ENCODE results near the gene WWC2.

WWC2 gene

DNA sequence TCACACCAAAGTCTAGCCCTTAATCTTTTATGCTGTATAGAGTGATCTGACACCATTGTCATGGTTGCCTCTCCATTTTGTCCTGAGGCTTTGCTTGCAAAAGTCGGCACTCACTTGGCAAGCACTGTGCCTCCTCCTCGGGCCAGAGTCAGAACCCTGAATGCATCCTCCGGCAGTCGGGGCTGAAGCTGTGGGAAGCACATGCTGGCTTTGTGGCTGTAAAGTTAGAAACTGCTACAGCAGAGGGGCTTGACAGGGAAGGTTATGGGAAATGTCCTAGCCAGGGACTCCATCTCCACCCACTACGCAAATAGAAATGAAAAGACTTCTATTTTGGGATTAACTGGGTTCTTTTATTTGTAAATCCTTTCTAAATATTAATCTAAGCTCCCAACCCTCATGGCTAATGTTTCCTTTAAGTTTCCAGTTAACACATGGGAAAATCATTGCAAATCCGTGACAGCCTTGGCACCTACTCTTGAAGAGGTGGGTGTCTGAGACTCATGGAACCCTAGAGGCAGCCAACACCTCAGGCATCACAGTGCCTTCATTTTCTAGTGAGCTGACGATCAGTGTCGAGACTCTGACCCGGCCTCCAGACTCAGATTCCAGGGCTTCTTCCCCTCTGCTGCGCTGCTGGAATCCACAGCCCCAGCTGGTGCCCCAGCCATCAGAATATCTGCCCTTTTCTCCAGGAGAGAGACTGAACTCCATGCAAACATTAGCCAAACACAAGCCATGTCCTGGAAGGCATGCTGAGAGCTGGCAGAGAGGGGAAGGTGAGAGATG is 231.1 kb downstream of the WWC2 start:
- DNase-seq (ENCODE audit: low spot score): no peak

DNA sequence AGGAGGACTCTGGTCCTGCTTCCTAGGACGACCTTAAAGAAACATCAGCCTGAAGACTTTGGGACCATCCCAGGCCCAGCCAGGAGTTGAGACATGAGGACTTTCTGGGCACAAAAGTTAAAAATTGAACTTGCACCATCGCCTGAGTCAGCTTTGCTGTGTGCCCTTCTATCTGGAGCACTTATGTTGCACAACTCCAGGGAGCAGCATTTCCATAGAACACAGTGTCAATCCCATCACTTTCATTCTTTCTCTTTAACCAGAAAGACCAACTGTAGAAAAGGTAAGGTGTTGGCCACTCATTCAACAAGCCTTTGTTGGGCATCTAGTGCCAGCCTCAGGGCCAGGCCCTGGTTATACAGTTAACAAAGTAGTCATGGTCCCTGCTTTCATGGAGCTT is 231.8 kb downstream of the WWC2 start:
- DNase-seq (ENCODE audit: low spot score): no peak

DNA sequence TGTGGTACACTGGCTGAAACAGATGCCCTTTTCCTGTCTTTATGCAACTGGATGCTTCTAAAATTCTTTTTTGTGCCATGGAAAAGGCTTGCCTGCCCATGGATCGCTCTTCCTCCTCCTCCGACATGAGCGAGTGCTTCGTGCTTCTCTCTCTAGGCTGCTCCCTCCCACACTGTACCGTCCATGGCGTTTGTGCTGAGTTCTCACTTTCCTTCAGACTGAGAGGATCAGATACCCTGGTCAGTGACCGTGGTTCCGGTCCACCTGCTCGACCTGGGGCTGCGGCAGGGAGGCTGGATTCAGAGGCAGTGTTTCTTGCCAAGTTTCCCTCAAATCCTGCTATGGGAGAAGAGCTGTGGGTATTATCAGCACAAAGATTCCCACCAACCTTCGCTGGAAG is 233.4 kb downstream of the WWC2 start:
- no peak for DNase-seq (ENCODE audit: low spot score)

DNA sequence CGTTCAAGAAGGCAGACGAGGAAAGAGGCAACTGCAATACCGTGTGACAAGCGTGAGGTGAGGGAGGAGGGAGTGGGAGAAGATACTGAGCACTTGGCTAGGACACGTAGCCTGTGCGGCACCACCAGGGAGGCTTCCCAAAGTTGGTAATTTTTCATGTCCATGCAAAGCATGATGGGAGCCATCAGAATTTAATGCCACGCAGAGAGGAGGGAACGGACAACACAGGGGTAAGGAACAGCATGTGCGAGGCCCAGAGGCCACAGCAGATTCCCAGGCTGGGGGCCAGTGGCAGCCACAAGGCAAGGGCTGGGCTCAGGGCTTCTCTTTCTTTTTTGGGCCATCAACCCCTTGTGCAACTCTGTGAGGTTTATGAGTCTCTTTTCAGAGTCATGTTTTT is 234.1 kb downstream of the WWC2 start:
- no peak for DNase-seq (ENCODE audit: low spot score)

DNA sequence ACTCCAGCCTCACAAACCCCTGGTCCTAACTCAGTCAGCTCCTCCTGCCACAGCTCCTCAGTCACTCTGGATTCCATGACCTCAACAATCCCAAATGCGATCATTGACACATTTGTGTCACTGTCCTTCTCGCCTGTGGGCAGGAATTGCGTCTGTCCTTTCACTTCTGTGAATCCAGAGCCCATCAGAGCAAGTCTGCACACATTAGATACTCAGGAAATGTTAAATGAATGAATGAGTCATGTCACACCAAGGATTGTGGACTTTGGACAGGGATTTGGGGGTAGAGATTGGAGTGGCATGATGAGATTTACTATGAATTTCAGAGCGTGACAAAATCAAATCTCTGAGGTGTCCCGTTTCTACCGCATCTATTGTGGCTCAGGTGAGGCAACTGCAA is 234.9 kb downstream of the WWC2 start:
- DNase-seq (ENCODE audit: low spot score): no peak

DNA sequence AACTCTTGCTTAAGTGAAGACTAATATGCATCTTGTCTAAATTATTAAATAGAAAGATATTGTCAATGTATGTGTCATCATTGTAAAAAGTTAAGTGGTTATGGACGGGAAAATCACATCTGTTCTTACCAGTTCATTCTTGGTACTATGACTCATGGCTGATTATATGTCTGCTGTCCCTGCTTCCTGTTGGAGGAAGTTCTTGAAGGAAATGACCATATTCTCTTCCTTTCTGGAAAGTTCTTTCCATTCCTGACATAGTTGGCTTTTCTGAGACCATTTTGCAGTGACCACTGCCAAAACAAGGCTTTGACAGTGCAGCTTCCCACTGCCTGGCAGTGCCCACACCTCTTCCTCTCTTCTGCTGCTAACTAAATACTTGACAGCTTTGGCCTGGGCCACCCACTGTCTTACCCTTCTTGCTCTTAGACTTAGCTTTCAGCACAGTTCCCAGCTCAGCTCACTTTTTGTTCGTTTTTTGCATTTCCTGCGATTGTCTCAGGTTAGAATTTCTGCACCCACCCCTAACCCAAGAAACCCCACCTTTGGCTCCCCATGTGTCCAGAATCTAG is 236.4 kb downstream of the WWC2 start:
- no peak for DNase-seq (ENCODE audit: low spot score)

DNA sequence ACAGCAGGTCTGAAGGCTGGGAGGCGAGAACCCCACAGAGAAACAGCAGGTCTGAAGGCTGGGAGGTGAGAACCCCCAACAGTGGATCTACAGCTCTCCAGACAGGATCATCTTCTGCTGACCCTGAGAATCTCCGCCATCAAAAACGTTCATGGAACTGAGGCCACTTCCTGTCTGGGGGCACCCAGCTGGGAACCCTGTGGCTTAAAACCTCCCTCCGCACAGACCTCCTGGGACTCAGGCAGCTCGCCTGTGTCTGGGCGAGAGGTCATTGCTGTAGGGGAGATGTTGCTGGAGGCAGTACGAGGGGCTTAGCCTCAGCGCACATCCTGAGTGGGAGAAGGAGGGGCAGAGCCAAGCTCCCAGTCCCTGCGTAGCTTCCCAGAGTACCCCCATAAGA is 238.3 kb downstream of the WWC2 start:
- no peak for DNase-seq (ENCODE audit: low spot score)

DNA sequence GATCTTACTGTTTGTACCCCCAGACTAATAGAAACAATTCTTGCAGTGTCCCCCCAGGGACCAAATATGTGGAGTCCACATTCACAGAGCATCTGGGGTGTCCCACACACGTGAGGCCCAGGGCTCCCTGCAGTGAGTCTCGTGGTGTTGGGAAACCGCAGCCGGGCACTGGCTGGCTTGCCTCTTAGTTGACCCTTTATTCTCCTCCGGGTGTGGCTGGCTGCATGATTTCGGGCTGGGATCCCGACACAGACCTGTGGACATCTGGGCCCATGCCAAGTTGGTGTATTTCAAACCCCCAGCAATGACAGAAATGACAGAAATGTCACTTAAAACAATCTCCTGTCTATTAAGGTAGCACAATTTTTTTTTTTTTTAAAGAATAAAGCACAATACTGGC is 238.8 kb downstream of the WWC2 start:
- DNase-seq (ENCODE audit: low spot score): no peak

DNA sequence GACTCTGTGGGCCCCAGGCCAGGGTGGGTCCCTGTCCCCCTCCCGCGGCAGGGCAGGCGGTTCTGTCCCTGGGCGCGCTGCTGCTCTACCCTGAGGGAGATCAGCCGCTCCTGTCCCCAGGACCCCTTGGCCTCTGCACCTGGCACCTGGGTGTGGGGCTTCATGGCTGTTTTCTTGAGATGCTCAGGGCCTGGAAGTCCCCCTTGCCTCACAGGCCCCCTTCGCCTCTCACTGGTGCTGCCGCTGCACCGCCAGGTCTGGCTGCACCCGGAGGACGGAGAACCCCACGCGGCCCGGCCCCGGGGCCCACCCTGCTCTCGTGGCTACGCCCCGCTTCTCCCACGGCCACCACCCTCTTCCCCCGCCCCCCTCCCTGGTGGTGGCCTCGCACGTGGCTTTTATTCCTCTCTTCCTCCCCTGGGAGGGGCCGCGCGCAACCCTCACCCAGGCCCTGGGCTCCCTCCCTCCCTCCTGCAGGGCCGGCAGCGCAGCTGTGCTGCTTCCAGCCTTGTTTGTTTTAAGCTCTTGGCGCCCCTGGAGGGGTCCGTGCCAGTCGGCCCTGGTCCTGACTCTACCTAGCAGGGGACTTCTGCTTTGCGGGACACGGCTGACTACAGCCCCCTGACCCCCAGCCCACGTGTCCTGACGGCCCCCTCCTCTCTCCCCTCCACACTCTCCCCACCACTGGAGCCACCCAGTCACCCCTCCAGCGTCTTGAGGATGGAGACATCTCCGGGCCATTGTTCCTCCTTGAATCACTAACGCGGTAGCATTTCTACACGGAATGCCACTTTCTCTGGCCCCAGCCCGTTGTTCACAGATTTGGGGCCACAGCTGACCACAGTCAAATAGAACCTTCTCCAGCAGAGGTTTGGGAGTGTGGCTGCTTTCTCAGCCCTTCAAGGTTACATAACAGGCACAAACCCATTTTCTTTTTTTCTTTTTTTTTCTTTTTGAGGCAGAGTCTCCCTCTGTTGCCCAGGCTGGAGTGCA is 243.8 kb downstream of the WWC2 start:
- DNase-seq (ENCODE audit: low spot score): no peak

DNA sequence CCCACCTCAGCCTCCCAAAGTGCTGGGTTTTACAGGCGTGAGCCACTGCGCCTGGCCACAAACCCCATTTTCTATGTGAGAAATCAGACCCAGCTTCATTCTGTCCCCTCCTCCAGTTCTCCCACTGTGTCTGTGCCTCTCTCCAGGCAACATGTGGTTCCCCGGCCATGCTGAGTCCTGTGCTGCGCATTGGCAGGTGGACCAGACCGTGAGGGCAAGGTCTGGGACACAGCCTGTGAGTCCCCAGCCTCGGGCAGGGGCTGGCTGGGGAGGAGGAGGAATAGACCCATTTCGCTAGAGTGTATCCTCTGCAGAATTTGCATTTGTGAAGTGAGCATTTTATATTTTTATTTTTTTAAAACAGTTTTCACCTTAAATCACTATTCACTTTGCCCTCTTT is 244.7 kb downstream of the WWC2 start:
- no peak for DNase-seq (ENCODE audit: low spot score)

DNA sequence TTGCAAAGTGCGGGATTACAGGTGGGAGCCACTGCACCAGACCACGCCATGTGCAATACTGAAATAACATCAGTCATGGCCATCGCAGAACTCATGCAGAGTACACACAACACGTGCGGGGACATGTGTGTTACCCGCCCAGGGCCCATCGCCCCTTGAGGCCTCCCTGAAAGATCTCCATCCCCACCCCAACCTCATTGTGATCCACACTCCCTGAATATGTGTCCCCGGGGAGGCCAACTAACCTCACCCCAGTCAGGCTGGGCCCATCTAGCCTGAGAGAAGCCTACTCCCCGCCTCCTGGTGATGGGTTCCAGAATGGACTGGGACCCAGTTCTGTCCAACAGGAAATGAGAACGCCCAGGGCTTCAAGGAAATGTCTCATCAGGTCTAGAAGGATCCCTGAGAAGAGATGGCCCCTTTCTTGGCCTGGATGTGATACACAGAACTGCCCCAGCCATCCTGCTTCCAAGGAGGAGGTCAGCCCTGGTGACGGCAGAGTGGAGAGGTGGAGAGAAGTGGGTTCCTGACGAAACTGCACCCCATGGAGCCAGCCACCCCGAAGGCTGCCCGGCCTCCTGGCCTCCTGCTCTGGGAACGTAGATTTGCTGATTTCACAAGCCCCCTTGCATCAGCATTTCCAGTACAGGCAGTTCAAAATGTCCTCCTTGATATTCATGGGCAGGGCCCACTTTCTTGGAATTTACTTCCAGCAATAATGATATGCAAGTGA is 245.6 kb downstream of the WWC2 start:
- DNase-seq (ENCODE audit: low spot score): no peak

DNA sequence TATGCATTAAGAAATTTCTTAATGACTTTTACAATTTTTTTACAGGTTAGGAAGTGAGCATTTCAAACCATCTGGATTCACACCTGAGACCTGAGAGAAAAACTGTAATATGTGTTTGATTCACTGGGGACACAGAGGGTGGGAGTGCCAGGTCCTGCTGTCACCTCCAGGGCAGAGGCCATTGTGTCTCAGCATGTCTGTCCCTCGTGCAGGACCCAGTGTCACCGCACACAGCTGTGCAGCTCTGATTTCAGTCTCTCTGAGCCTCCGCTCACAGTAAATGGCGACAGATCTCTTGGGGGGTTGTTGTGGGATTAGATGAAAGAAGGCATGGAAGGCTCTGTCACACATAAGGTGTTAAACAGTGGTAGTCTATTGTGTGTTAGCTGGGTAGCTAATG is 246.2 kb downstream of the WWC2 start:
- no peak for DNase-seq (ENCODE audit: low spot score)

DNA sequence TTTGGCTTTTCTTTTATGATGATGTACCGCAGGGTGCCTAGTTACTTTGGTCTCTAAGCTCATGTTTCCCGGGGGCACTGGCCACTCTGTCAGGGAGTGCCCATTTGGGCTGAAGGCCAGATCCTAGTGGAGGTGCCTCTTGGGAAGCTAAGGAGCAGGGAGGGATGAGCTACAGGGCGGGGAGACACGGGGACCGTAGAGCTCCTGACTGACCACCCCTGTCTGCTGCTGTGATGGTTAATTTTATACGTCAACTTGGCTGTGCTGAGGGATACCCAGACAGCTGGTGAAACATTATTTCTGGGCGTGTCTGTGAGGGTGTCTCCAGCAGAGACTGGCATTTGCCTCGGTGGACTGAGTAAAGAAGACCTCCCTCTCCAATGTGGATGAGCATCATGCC is 248.1 kb downstream of the WWC2 start:
- no peak for DNase-seq (ENCODE audit: low spot score)

DNA sequence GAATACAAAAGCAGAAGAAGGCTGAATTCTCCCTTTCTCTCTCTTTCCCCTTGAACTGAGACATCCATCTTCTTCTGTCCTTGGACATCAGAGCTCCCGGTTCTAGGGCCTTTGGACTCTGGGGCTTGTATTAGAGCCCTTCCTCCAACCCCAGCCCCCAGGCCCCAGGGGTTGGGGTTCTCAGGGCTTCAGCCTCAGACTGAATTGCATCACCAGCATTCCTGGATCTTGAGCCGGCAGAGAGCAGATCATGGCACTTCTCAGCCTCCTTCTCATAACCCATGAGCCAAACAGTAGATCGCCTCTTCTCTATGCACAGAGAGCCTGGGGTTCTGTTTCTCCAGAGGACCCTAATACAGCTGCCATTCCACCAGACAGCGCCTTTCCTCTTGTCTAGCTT is 248.5 kb downstream of the WWC2 start:
- DNase-seq (ENCODE audit: low spot score): no peak

DNA sequence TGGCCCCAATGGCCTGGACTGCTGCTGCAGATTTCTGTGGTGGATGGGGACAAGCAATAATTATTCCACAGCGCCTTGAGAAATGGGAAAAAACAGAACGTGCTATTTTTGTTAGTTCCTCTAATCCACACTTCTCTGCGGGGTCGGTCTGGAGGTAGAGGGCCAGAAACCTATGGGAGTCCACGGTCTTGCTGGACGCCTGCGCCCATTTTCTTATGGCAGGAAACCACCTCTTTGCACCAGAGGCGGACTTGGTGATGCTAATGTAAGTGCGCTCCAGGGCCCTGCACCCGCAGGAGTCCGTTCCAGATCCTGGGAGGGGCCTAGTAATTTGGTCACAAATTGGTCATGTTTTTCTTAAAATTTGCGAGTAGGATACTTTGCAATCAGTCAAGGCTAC is 249.1 kb downstream of the WWC2 start:
- no peak for DNase-seq (ENCODE audit: low spot score)

DNA sequence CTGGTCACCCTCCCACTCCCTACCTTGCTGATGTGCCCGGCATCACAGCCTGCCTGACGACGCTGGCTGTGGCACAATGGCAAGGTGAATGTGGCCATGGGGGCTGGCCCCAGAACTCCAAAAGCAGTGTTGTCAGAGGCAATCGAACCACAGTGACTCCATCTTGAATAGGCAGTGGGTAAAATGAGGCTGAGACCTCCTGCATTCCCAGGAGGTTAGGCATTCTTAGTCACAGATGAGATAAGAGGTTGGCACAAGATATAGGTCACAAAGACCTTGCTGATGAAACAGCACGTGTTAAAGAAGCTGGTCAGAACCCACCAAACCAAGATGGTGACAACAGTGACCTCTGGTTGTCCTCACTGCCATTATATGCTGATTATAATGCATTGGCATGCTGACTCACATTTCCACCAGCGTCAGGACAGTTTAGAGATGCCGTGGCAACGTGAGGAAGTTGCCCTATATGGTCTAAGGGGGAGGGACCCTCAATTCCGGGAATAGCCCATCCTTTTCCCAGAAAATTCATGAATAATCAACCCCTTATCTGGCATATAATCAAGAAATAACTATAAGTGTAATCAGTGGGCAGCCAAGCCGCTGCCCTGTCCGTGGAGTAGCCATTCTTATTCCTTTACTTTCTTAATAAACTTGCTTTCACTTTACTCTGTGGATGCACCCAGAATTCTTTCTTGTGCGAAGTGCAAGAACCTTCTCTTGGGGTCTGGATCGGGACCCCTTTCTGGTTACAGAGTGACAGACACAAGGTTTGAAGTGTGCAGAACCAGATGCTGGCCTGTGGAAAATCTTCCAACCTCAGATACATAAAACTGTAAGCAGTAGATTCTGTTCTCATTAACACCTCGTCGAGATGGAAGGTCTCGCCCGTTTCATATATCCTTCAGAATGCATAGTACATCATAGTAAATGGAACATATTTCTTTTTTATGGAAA is 249.9 kb downstream of the WWC2 start:
- no peak for DNase-seq (ENCODE audit: low spot score)

DNA sequence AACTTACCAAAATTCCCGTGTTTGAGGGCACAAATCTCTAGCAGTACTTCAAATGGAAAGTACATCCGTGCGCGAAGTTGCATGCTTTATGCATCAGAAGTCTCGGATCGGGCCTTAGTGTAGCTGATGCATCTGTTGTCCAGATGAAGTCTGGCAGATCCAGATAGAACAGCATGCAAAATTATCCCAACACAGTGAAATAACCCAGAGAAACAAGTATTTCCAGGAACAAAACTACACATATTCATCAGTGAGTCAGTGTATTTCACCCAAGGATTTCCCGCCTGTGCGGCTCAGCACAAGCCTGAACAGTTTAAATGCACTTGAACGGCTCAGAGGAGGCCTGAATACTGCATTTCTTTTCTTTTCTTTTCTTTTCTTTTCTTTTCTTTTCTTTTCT is 250.6 kb downstream of the WWC2 start:
- no peak for DNase-seq (ENCODE audit: low spot score)

DNA sequence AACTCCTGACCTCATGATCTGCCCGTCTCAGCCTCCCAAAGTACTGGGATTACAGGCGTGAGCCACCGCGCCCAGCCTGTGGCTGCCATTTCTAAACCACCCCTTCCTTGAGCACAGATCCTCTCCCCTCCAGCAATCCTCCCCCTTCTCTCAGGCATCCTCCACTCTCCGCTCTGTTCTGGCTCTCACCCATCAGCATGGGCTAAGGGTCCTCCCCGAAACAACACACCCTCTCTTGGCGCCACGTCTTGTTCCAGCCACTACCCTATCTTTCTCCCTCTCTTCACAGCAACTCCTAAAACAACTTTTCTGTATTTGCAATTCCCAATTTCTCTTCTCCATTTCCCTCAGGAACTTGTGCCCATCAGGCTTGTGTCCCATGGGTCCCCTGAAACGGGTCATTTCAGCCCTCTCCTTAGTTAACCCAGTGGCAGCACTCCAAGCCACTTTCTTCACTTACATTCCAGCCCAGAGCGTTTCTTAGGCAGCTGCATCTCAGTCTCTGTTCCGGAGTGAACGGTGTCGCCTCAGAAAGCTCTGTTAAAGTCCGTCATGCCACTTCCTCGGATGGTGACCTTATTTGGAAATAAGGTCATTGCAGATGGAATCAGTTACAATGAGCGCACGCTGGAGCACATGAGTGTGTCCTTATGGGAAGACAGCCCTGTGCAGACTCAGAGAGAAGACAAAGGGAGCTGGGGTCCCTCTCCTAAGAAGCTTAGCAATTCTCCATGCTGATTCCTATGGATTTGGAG is 251.4 kb downstream of the WWC2 start:
- DNase-seq (ENCODE audit: low spot score): no peak

DNA sequence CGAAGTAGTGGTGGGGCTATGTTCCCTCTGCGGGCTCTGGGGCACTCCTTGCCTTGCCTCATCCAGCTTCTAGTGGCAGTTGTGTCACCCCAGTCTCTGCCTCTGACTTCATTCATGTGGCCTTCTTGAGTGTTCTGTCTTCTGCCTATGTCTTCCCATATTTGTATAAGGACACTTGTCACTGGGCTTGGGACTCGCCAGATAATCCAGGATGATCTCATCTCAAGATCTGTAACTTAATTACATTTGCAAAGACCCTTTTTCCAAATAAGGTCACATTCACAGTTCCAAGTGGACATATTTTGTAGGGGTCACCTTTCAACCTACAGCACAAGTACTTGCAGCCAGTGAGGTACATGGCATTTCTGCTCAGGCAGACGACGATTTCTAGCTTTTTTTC is 253.5 kb downstream of the WWC2 start:
- no peak for DNase-seq (ENCODE audit: low spot score)

DNA sequence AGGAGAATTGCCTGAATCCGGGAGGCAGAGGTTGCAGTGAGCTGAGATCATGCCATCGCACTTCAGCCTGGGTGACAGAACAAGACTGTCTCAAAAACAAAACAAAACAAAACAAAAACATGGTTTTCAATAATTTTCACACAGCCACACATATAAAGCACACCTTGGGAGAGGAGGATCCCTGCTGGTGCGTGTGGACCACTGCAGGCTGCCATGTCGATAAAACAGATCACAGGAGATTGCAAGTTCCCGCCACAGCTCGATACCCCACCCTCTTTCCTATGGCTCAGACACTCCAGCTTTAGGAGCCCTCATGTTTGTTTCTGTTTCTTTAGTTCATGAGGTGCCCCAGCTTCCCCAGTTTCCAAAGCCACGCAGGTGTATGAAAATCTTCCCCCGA is 254.5 kb downstream of the WWC2 start:
- DNase-seq (ENCODE audit: low spot score): no peak
